Smooth muscle cell (in vitro differentiated cells): ENCODE measurements around the gene PXDN. TPM values are rescaled to one million over a fixed set of nuclear protein-coding genes. Genes with fewer than 3 reads are reported as not detected.
A peak's percentile ranks its signal among the peaks of the same experiment; 100 is the strongest.

Experiments used
- DNase-seq: peaks from one replicate; lab custom pipeline; 2025; ENCODE audit not compliant: unreplicated experiment; lab: John Stamatoyannopoulos, UW
- H2AFZ ChIP-seq: fragments of 200-600 bp; sonication (generic); 2 replicates; pipeline ENCODE4 v1.6.0; 2016; ENCODE audit warnings: antibody characterized with exemption, low read depth, mild to moderate bottlenecking
- H3F3A ChIP-seq: fragments of 200-600 bp; sonication (generic); 2 replicates; pipeline ENCODE4 v1.6.0; 2017; ENCODE audit warnings: antibody characterized with exemption, low read depth
- H3K27ac ChIP-seq: fragments of 200-600 bp; sonication (generic); 2 replicates; pipeline ENCODE4 v1.5.1; 2016; ENCODE audit warnings: low read depth, mild to moderate bottlenecking
- H3K27me3 ChIP-seq: fragments of 200-600 bp; sonication (generic); 2 replicates; pipeline ENCODE4 v1.6.1; 2016; ENCODE audit warnings: low read depth, mild to moderate bottlenecking
- H3K36me3 ChIP-seq: fragments of 200-600 bp; sonication (generic); 2 replicates; pipeline ENCODE4 v1.5.1; 2016; ENCODE audit warnings: low read depth
- H3K4me1 ChIP-seq: fragments of 200-600 bp; sonication (generic); 2 replicates; pipeline ENCODE4 v1.5.1; 2016; ENCODE audit warnings: low read depth
- H3K4me2 ChIP-seq: fragments of 200-600 bp; sonication (generic); 2 replicates; pipeline ENCODE4 v1.6.0; 2016; ENCODE audit warnings: mild to moderate bottlenecking
- H3K4me3 ChIP-seq: fragments of 200-600 bp; sonication (generic); 2 replicates; pipeline ENCODE4 v1.5.1; 2016; ENCODE audit warnings: mild to moderate bottlenecking
- H3K79me2 ChIP-seq: fragments of 200-600 bp; sonication (generic); 2 replicates; pipeline ENCODE4 v1.6.0; 2016; ENCODE audit warnings: low read depth, mild to moderate bottlenecking
- H3K9ac ChIP-seq: fragments of 200-600 bp; sonication (generic); 2 replicates; pipeline ENCODE4 v1.6.0; 2016; ENCODE audit warnings: low read depth
- H3K9me3 ChIP-seq: fragments of 200-600 bp; sonication (generic); replicated peaks from 2 replicates; pipeline ENCODE4 v1.5.1; 2016; ENCODE audit warnings: low read depth
- H4K20me1 ChIP-seq: fragments of 200-600 bp; sonication (generic); 2 replicates; pipeline ENCODE4 v1.6.0; 2016; ENCODE audit warnings: low read depth
- CTCF ChIP-seq: fragments of 200-600 bp; sonication (generic); IDR thresholded peaks from 2 replicates; pipeline ENCODE4 v1.5.1; 2017; ENCODE audit warnings: borderline replicate concordance, mild to moderate bottlenecking, antibody characterized with exemption; ENCODE audit not compliant: insufficient read depth, poor library complexity, severe bottlenecking
- whole genome bisulfite sequencing: methylation state at CpG from one replicate; pipeline ENCODE4 v1.1.7; 2016; ENCODE audit warnings: low lambda C conversion rate; 5-methylcytosine and 5-hydroxymethylcytosine counted together
- polyA plus RNA-seq: library from polyadenylated mRNA; unstranded; fragments of >200 nt; fragmentation: Nextera tagmentation; extraction: Ambion mirVana; gene quantifications from 2 replicates; pipeline ENCODE4 v1.2.1, GENCODE V29; 2016
- total RNA-seq: library from RNA; depleted of rRNA; stranded (reverse); fragments of >200 nt; gene quantifications from 2 replicates; pipeline ENCODE4 v1.2.3, GENCODE V29; 2014

The PXDN gene
- total and polyA plus RNA-seq, 2 experiments from 2014 or later = 328 to 333 TPM

- Histone ChIP-seq H3K79me2 (no peaks in the 10 kb centered on the region), H3K9me3 (no peaks in the 10 kb centered on the region), H3F3A (no peaks in the 10 kb centered on the region), H4K20me1 (no peaks in the 10 kb centered on the region), H3K4me3 (no peak overlapping the region), H3K9ac (no peak overlapping the region), H3K4me1 (peaks cover 3% of the 10 kb centered on the region), H3K27ac (no peak overlapping the region), H3K36me3 (no peaks in the 10 kb centered on the region), H2AFZ (no peak overlapping the region), H3K27me3 (no peaks in the 10 kb centered on the region), H3K4me2 (no peak overlapping the region)
- no peak for TF ChIP-seq CTCF
- DNase-seq = no peak
- WGBS = 73% methylated on average over 3 of the region's 3 CpGs
These were observed 27.4 kb upstream of the PXDN start for GRCh38 chr2:1771626-1772280.

GRCh38 chr2:1770566-1771380 lies 26.5 kb upstream of the PXDN start:
- no peak for DNase-seq

GRCh38 chr2:1769703-1770422 lies 25.5 kb upstream of the PXDN start:
- no peaks in the 10 kb centered on the region for H3K27me3 ChIP-seq
- H3K27ac ChIP-seq = no peak overlapping the region
- peak; percentile 91 for TF ChIP-seq CTCF
- H3K4me3 ChIP-seq = no peak overlapping the region
- 54% methylated on average over 13 of the region's 13 CpGs for WGBS
- peak; percentile 13 for DNase-seq
- H3K9ac ChIP-seq = no peak overlapping the region
- no peaks in the 10 kb centered on the region for H3K9me3 ChIP-seq
- no peaks in the 10 kb centered on the region for H4K20me1 ChIP-seq
- H3F3A ChIP-seq = no peaks in the 10 kb centered on the region
- H3K79me2 ChIP-seq = no peaks in the 10 kb centered on the region
- H3K4me2 ChIP-seq = no peak overlapping the region
- H2AFZ ChIP-seq = no peak overlapping the region
- peaks cover 3% of the 10 kb centered on the region for H3K4me1 ChIP-seq
- no peaks in the 10 kb centered on the region for H3K36me3 ChIP-seq

More at GRCh38 chr2:1770566-1771380, 26.5 kb upstream of the PXDN start:
- Histone ChIP-seq H3F3A (no peaks in the 10 kb centered on the region), H3K9ac (no peak overlapping the region), H3K27me3 (no peaks in the 10 kb centered on the region), H2AFZ (no peak overlapping the region), H3K27ac (no peak overlapping the region), H3K79me2 (no peaks in the 10 kb centered on the region), H4K20me1 (no peaks in the 10 kb centered on the region), H3K4me2 (no peak overlapping the region), H3K4me1 (peaks cover 3% of the 10 kb centered on the region), H3K9me3 (no peaks in the 10 kb centered on the region), H3K36me3 (no peaks in the 10 kb centered on the region), H3K4me3 (no peak overlapping the region)
- WGBS = 95% methylated on average over 23 of the region's 23 CpGs
- TF ChIP-seq CTCF = no peak
